Adrenal gland (tissue), 12 donors: ENCODE data around the gene ATL1. TPM values are rescaled to one million over a fixed set of nuclear protein-coding genes. Genes with fewer than 3 reads are reported as not detected.

Experiments used
- DNase-seq, 7 donors: peaks; one replicate each; pipeline ENCODE4 v3.0.0-alpha.2; 2019 to 2020
- H3K27ac ChIP-seq, 5 donors: fragments of 200-600 bp; sonication (generic) in 4 of 5; 1 replicate in 3 of 5; 2 replicates in 2 of 5; pipeline versions ENCODE4 v1.5.1 to v1.8.0; 2016 to 2020; ENCODE audit warnings: mild to moderate bottlenecking in 1 of 5
- H3K27me3 ChIP-seq: fragments of 200-600 bp; 2 replicates; pipeline ENCODE4 v1.8.0; 2021
- H3K36me3 ChIP-seq, 2 donors: fragments of 200-600 bp; replicated peaks in 1 of 2; 1 replicate in 1 of 2; 2 replicates in 1 of 2; pipeline versions ENCODE4 v1.5.1 to v1.8.0; 2018 to 2022
- H3K4me1 ChIP-seq, 2 donors: fragments of 200-600 bp; replicated peaks in 1 of 2; 1 replicate in 1 of 2; 2 replicates in 1 of 2; pipeline versions ENCODE4 v1.5.1 to v1.8.0; 2018 to 2021
- H3K4me3 ChIP-seq, 4 donors: fragments of 200-600 bp; sonication (generic) in 3 of 4; one replicate each; pipeline ENCODE4 v1.5.1; 2016 to 2018
- H3K9me3 ChIP-seq, 3 donors: fragments of 200-600 bp; sonication (generic) in 1 of 3; replicated peaks in 1 of 3; 1 replicate in 2 of 3; 2 replicates in 1 of 3; pipeline versions ENCODE4 v1.5.1 to v1.8.0; 2016 to 2021
- CTCF ChIP-seq, 6 experiments: fragments of 450-650 bp in 4 of 6; fragments of 200-600 bp in 2 of 6; sonication (generic) in 1 of 6; IDR thresholded peaks; 1 replicate in 5 of 6; 2 replicates in 1 of 6; pipeline versions ENCODE4 v1.5.1 to v1.8.0; 2016 to 2021; ENCODE audit warnings: antibody characterized with exemption in 6 of 6, mild to moderate bottlenecking in 2 of 6, moderate library complexity in 1 of 6
- POLR2A ChIP-seq, 2 donors: fragments of 450-650 bp; IDR thresholded peaks; one replicate each; pipeline ENCODE4 v1.6.1; 2017; ENCODE audit warnings: antibody characterized with exemption in 2 of 2, mild to moderate bottlenecking in 2 of 2, moderate library complexity in 1 of 2
- WGBS, 4 donors: extraction: QIAGEN DNeasy Blood & Tissue Kit in 2 of 4; methylation state at CpG; one replicate each; pipeline versions ENCODE4 v1.1.5 to v1.1.7; 2013 to 2017; 5-methylcytosine and 5-hydroxymethylcytosine counted together
- intact Hi-C, 2 donors: fragments of 100-400 bp; cut with DNase I; formaldehyde crosslinking; loops; one replicate each; pipeline versions ENCODE4 v1.14.1 to v1.15.0; 2022 to 2023
- polyA plus RNA-seq, 3 donors: library from polyadenylated mRNA; stranded (reverse); fragments of 200-250 nt in 2 of 3; fragments of 350-450 nt in 1 of 3; fragmentation: Illumina TruSeq in 1 of 3; extraction: RNeasy Lipid Tissue Mini Kit (QIAGEN cat#74804) in 1 of 3; gene quantifications; one replicate each; pipeline ENCODE4 v1.2.3, GENCODE V29; 2013 to 2014
- total RNA-seq, 9 donors: library from RNA; depleted of rRNA in 4 of 9; stranded (reverse); fragments of >200 nt in 4 of 9; fragments of 120-200 nt in 1 of 9; fragmentation: NEBNext Ultra II Directional in 1 of 9; extraction: Animal tissue kit (Norgen Biotek cat#: 25700) in 1 of 9; gene quantifications; one replicate each; pipeline versions ENCODE4 v1.1.0 to v1.2.4, GENCODE V29; 2013 to 2023
- donor health status: healthy with polysubstance abuse.
- donor health status: Bipolar disorder and iron deficiency.
- donor health status: DM: yes; HTN: yes; CAD: no.
- donor health status: DM: no; HTN: no; CAD: no.
- donor health status: DM: no; HTN: no; CAD: no.
- donor health status: DM: yes; HTN: yes; CAD: no.

The ATL1 gene
- total and polyA plus RNA-seq, 12 donors: 2.1 to 10.1 (median 6.0) TPM

GRCh38 chr14:50670866-50671256 lies 110.9 kb downstream of the ATL1 start:
- 83 to 86% (median 85%) methylated on average over 6 of the region's 6 CpGs for WGBS, 4 donors

GRCh38 chr14:50675597-50675996 lies 115.7 kb downstream of the ATL1 start:
- DNase-seq: no peak
- H3K27ac ChIP-seq: no peak overlapping the region
- H3K4me3 ChIP-seq: no peak overlapping the region
- H3K36me3 ChIP-seq: no peaks in the 10 kb centered on the region
- intact Hi-C loops: no loop called here
- H3K4me1 ChIP-seq: peaks cover 7 to 22% of the 10 kb centered on the region in 2 donors
- TF ChIP-seq CTCF (IDR thresholded peaks at IDR 0.05) (no peak), POLR2A (IDR thresholded peaks at IDR 0.05) (no peak)
- no peaks in the 10 kb centered on the region for H3K9me3 ChIP-seq
- WGBS, 4 donors: 71 to 89% (median 80%) methylated on average over 2 of the region's 2 CpGs
- no peaks in the 10 kb centered on the region for H3K27me3 ChIP-seq

More at GRCh38 chr14:50670866-50671256, 110.9 kb downstream of the ATL1 start:
- Histone ChIP-seq H3K27me3 (no peaks in the 10 kb centered on the region), H3K4me1 (peaks cover 0 to 18% of the 10 kb centered on the region in 2 donors), H3K36me3 (no peaks in the 10 kb centered on the region), H3K4me3 (no peak overlapping the region), H3K27ac (no peak overlapping the region), H3K9me3 (no peaks in the 10 kb centered on the region)
- no peak for DNase-seq
- intact Hi-C loops: no loop called here
- TF ChIP-seq POLR2A (IDR thresholded peaks at IDR 0.05): no peak
- no peak for TF ChIP-seq CTCF (IDR thresholded peaks at IDR 0.05)

GRCh38 chr14:50676814-50677516 lies 117.0 kb downstream of the ATL1 start:
- TF ChIP-seq CTCF (IDR thresholded peaks at IDR 0.05) (no peak), POLR2A (IDR thresholded peaks at IDR 0.05) (no peak)
- Histone ChIP-seq H3K9me3 (no peaks in the 10 kb centered on the region), H3K27me3 (no peaks in the 10 kb centered on the region), H3K4me3 (no peak overlapping the region), H3K4me1 (peaks cover 7 to 22% of the 10 kb centered on the region in 2 donors), H3K27ac (peak overlapping the region in 3 of 5 donors; percentile 8 to 57 (median 53)), H3K36me3 (no peaks in the 10 kb centered on the region)
- 84 to 91% (median 88%) methylated on average over 7 of the region's 7 CpGs for WGBS, 4 donors
- DNase-seq: no peak
- intact Hi-C loops: no loop called here

- no peaks in the 10 kb centered on the region for H3K27me3 ChIP-seq
- H3K4me3 ChIP-seq: no peak overlapping the region
- 19 to 26% (median 22%) methylated on average over 5 of the region's 5 CpGs for WGBS, 4 donors
- H3K9me3 ChIP-seq: no peaks in the 10 kb centered on the region
- TF ChIP-seq POLR2A (IDR thresholded peaks at IDR 0.05) (no peak), CTCF (IDR thresholded peaks at IDR 0.05) (no peak)
- no peaks in the 10 kb centered on the region for H3K36me3 ChIP-seq
- intact Hi-C loops: no loop called here
- peaks cover 7 to 22% of the 10 kb centered on the region in 2 donors for H3K4me1 ChIP-seq
- no peak for DNase-seq
- peak overlapping the region in 3 of 5 donors; percentile 8 to 57 (median 53) for H3K27ac ChIP-seq
Measured at GRCh38 chr14:50677527-50678063, 117.7 kb downstream of the ATL1 start.
